Measurements from ENCODE around the gene MRPL33.

DNA sequence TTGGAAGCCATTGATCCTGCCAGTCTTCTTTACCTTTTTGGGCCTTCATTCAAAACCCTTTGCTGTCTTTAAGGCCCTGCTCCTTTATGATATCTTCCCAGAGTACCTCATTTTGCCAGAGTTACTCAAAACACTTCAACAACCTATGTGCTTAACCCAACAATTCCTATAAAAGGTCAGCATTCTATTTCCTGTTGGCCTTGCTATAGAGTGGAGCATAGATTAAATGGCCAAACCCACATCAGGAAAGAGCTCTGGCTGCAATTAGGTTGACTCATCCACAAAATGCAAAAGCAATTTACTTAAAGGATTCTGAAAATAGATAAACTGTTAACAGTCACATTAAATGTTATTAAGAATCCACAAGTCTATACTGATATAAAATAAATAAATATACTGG, 21.2 kb downstream of the MRPL33 start:
- TF ChIP-seq, protein P1, sequence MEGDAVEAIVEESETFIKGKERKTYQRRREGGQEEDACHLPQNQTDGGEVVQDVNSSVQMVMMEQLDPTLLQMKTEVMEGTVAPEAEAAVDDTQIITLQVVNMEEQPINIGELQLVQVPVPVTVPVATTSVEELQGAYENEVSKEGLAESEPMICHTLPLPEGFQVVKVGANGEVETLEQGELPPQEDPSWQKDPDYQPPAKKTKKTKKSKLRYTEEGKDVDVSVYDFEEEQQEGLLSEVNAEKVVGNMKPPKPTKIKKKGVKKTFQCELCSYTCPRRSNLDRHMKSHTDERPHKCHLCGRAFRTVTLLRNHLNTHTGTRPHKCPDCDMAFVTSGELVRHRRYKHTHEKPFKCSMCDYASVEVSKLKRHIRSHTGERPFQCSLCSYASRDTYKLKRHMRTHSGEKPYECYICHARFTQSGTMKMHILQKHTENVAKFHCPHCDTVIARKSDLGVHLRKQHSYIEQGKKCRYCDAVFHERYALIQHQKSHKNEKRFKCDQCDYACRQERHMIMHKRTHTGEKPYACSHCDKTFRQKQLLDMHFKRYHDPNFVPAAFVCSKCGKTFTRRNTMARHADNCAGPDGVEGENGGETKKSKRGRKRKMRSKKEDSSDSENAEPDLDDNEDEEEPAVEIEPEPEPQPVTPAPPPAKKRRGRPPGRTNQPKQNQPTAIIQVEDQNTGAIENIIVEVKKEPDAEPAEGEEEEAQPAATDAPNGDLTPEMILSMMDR (IDR thresholded peaks at IDR 0.05; ENCODE audit: poor library complexity, severe bottlenecking): no peak
- TF ChIP-seq EZH2 (IDR thresholded peaks at IDR 0.05; ENCODE audit: borderline replicate concordance, insufficient read depth, low read length, poor library complexity, severe bottlenecking) (no peak), POLR2AphosphoS5 (IDR thresholded peaks at IDR 0.05) (no peak), EP300 (conservative IDR thresholded peaks at IDR 0.05; ENCODE audit: poor library complexity, severe bottlenecking) (no peak), RAD21 (conservative IDR thresholded peaks at IDR 0.05) (no peak), REST (IDR thresholded peaks at IDR 0.05; ENCODE audit: borderline replicate concordance) (no peak), SMC3 (conservative IDR thresholded peaks at IDR 0.05; ENCODE audit: poor library complexity) (no peak), TAF1 (IDR thresholded peaks at IDR 0.05; ENCODE audit: low read depth) (no peak)

All from neural cell (in vitro differentiated cells).